ENCODE data around the gene CTNNAL1. TPM values are rescaled to one million over a fixed set of nuclear protein-coding genes. Genes with fewer than 3 reads are reported as not detected.

Gene CTNNAL1
- total and polyA plus RNA-seq, 9 of the 15 experiments (the other 6 are each of a cell fraction or from before 2014, with no cell fraction given) = 23.2 to 78.0 (median 46.7) TPM

- TF ChIP-seq CBFA2T2 (conservative IDR thresholded peaks at IDR 0.05) (no peak), MTA2 (IDR thresholded peaks at IDR 0.05; ENCODE audit: low read depth) (0 out of 2 replicates have a peak, but pooled peaks have one; percentile 29), CLOCK (CRISPR knock-in tag; IDR thresholded peaks at IDR 0.05; ENCODE audit: borderline replicate concordance) (no peak), YBX1 (IDR thresholded peaks at IDR 0.05) (no peak), ARID1B (IDR thresholded peaks at IDR 0.05) (peak; percentile 91), ZBTB49 (CRISPR knock-in tag; IDR thresholded peaks at IDR 0.05; ENCODE audit: borderline replicate concordance) (no peak), ZNF444 (CRISPR knock-in tag; IDR thresholded peaks at IDR 0.05) (no peak), ZZZ3 (IDR thresholded peaks at IDR 0.05) (no peak), KAT2B (IDR thresholded peaks at IDR 0.05; ENCODE audit: low read depth, low read length) (no peak)
- TF ChIP-seq, protein P1, sequence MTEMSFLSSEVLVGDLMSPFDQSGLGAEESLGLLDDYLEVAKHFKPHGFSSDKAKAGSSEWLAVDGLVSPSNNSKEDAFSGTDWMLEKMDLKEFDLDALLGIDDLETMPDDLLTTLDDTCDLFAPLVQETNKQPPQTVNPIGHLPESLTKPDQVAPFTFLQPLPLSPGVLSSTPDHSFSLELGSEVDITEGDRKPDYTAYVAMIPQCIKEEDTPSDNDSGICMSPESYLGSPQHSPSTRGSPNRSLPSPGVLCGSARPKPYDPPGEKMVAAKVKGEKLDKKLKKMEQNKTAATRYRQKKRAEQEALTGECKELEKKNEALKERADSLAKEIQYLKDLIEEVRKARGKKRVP (CRISPR knock-in tag; IDR thresholded peaks at IDR 0.05) = peak; percentile 45; the same call in 1 of the 2 replicates
- TF ChIP-seq, protein P2, sequence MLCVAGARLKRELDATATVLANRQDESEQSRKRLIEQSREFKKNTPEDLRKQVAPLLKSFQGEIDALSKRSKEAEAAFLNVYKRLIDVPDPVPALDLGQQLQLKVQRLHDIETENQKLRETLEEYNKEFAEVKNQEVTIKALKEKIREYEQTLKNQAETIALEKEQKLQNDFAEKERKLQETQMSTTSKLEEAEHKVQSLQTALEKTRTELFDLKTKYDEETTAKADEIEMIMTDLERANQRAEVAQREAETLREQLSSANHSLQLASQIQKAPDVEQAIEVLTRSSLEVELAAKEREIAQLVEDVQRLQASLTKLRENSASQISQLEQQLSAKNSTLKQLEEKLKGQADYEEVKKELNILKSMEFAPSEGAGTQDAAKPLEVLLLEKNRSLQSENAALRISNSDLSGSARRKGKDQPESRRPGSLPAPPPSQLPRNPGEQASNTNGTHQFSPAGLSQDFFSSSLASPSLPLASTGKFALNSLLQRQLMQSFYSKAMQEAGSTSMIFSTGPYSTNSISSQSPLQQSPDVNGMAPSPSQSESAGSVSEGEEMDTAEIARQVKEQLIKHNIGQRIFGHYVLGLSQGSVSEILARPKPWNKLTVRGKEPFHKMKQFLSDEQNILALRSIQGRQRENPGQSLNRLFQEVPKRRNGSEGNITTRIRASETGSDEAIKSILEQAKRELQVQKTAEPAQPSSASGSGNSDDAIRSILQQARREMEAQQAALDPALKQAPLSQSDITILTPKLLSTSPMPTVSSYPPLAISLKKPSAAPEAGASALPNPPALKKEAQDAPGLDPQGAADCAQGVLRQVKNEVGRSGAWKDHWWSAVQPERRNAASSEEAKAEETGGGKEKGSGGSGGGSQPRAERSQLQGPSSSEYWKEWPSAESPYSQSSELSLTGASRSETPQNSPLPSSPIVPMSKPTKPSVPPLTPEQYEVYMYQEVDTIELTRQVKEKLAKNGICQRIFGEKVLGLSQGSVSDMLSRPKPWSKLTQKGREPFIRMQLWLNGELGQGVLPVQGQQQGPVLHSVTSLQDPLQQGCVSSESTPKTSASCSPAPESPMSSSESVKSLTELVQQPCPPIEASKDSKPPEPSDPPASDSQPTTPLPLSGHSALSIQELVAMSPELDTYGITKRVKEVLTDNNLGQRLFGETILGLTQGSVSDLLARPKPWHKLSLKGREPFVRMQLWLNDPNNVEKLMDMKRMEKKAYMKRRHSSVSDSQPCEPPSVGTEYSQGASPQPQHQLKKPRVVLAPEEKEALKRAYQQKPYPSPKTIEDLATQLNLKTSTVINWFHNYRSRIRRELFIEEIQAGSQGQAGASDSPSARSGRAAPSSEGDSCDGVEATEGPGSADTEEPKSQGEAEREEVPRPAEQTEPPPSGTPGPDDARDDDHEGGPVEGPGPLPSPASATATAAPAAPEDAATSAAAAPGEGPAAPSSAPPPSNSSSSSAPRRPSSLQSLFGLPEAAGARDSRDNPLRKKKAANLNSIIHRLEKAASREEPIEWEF (CRISPR knock-in tag; IDR thresholded peaks at IDR 0.05) = no peak
- TF ChIP-seq, protein P3, sequence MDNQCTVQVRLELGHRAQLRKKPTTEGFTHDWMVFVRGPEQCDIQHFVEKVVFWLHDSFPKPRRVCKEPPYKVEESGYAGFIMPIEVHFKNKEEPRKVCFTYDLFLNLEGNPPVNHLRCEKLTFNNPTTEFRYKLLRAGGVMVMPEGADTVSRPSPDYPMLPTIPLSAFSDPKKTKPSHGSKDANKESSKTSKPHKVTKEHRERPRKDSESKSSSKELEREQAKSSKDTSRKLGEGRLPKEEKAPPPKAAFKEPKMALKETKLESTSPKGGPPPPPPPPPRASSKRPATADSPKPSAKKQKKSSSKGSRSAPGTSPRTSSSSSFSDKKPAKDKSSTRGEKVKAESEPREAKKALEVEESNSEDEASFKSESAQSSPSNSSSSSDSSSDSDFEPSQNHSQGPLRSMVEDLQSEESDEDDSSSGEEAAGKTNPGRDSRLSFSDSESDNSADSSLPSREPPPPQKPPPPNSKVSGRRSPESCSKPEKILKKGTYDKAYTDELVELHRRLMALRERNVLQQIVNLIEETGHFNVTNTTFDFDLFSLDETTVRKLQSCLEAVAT (IDR thresholded peaks at IDR 0.05) = peak; percentile 35 to 49; a peak in 1 of 4 replicates
These were observed 109.7 kb downstream of the CTNNAL1 start (continued) for GRCh38 chr9:108903420-108904103.
